ENCODE results near the gene FGD4.

DNA sequence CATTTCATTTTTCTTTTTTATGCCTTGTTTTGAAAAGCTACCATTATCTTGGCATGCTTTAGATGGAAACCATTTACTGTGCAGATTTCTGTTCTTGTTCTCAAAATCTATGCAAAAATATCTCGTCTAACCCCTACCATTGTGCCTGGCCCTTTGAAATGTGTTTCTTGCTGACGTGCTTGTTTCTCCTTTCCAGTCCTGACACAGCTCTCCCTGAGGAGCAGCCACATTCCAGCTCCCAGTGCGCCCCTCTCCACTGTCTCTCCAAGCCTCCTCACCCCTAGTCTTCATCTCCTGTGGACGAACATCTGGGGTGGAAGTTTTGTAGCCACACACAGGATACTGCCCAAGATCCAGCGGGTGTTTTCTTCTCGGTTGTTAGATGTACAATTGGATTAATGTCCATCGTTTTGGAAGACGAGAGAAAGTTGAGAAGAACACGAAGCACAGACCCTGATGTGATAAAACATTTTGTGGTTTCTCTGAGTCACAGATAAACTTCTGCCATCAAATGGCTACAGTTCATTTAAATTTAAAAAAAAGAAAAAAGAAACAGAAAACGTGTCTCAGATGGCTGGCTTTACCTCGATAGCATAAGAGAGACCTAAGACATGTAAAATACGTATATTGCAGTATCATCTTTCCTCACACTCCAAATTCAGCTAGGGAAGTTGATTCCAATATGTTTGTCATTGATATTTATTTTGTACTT, 21.9 kb upstream of the FGD4 start:
- TF ChIP-seq, protein P1, sequence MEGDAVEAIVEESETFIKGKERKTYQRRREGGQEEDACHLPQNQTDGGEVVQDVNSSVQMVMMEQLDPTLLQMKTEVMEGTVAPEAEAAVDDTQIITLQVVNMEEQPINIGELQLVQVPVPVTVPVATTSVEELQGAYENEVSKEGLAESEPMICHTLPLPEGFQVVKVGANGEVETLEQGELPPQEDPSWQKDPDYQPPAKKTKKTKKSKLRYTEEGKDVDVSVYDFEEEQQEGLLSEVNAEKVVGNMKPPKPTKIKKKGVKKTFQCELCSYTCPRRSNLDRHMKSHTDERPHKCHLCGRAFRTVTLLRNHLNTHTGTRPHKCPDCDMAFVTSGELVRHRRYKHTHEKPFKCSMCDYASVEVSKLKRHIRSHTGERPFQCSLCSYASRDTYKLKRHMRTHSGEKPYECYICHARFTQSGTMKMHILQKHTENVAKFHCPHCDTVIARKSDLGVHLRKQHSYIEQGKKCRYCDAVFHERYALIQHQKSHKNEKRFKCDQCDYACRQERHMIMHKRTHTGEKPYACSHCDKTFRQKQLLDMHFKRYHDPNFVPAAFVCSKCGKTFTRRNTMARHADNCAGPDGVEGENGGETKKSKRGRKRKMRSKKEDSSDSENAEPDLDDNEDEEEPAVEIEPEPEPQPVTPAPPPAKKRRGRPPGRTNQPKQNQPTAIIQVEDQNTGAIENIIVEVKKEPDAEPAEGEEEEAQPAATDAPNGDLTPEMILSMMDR (IDR thresholded peaks at IDR 0.05): no peak
- TF ChIP-seq POLR2A (IDR thresholded peaks at IDR 0.05): no peak

Data from body of pancreas (tissue), 4 donors.